HG03439 (cell line): ENCODE measurements around the gene ACSL4.

Experiments used
- ATAC-seq: cut with Tn5 transposase; IDR thresholded peaks from one replicate; pipeline ENCODE4 v1.9.1; 2021; ENCODE audit warnings: mild to moderate bottlenecking, moderate library complexity; ENCODE audit not compliant: unreplicated experiment

Gene ACSL4

GRCh38 chrX:109619771-109620170 lies 113.3 kb downstream of the ACSL4 start:
- ATAC-seq, result no peak

GRCh38 chrX:109614951-109615350 lies 118.1 kb downstream of the ACSL4 start:
- ATAC-seq, result no peak

GRCh38 chrX:109601486-109601885 lies 131.6 kb downstream of the ACSL4 start:
- no peak for ATAC-seq

- ATAC-seq, result no peak
Observed at GRCh38 chrX:109600237-109600651, 132.8 kb downstream of the ACSL4 start.

GRCh38 chrX:109596015-109596414 lies 137.0 kb downstream of the ACSL4 start:
- ATAC-seq, result no peak
